Stomach (tissue), 9 donors: Measurements from ENCODE around the gene WDR1. TPM values are rescaled to one million over a fixed set of nuclear protein-coding genes. Genes with fewer than 3 reads are reported as not detected.

Experiments
- DNase-seq, 2 donors: peaks; one replicate each; pipeline versions ENCODE4 v3.0.0 to v3.0.0-alpha.2; 2013 to 2019
- H3K27ac ChIP-seq, 5 donors: fragments of 200-600 bp in 4 of 5; sonication (generic) in 4 of 5; one replicate each; pipeline ENCODE4 v1.5.1; 2013 to 2019; ENCODE audit warnings: mild to moderate bottlenecking in 1 of 5, moderate library complexity in 1 of 5
- H3K27me3 ChIP-seq, 3 donors: fragments of 200-600 bp; sonication (generic); one replicate each; pipeline ENCODE4 v1.5.1; 2017 to 2019; ENCODE audit warnings: mixed run types in 1 of 3
- H3K36me3 ChIP-seq, 4 donors: fragments of 200-600 bp; sonication (generic); 1 replicate in 3 of 4; 2 replicates in 1 of 4; pipeline ENCODE4 v1.5.1; 2016 to 2019
- H3K4me1 ChIP-seq, 4 donors: fragments of 200-600 bp; sonication (generic); one replicate each; pipeline ENCODE4 v1.5.1; 2016 to 2019
- H3K4me3 ChIP-seq, 4 donors: fragments of 200-600 bp; sonication (generic) in 3 of 4; one replicate each; pipeline ENCODE4 v1.5.1; 2016 to 2019; ENCODE audit warnings: mild to moderate bottlenecking in 1 of 4
- H3K9me3 ChIP-seq, 4 donors: fragments of 200-600 bp; sonication (generic); one replicate each; pipeline ENCODE4 v1.5.1; 2016 to 2019
- CTCF ChIP-seq, 7 experiments: fragments of 450-650 bp in 4 of 7; fragments of 200-600 bp in 3 of 7; sonication (generic) in 3 of 7; IDR thresholded peaks; one replicate each; pipeline ENCODE4 v1.5.1; 2016 to 2019; ENCODE audit warnings: antibody characterized with exemption in 7 of 7, control low read depth in 2 of 7, mild to moderate bottlenecking in 1 of 7
- EP300 ChIP-seq: sonication (generic); formaldehyde crosslinking; IDR thresholded peaks from one replicate; pipeline ENCODE4 v1.6.1; 2017; ENCODE audit warnings: antibody characterized with exemption
- POLR2A ChIP-seq, 4 donors: fragments of 450-650 bp; IDR thresholded peaks; one replicate each; pipeline ENCODE4 v1.6.1; 2016; ENCODE audit warnings: antibody characterized with exemption in 4 of 4, control low read depth in 2 of 4, mild to moderate bottlenecking in 1 of 4, moderate library complexity in 1 of 4
- POLR2AphosphoS5 ChIP-seq, 3 donors: sonication (generic); formaldehyde crosslinking; IDR thresholded peaks; one replicate each; pipeline ENCODE4 v1.6.1; 2016; ENCODE audit warnings: antibody characterized with exemption in 3 of 3
- WGBS, 5 donors: extraction: QIAGEN DNeasy Blood & Tissue Kit in 3 of 5; methylation state at CpG; one replicate each; pipeline versions ENCODE4 v1.1.5 to v1.1.7; 2013 to 2018; 5-methylcytosine and 5-hydroxymethylcytosine counted together
- intact Hi-C: fragments of 100-400 bp; cut with DNase I; formaldehyde crosslinking; loops from one replicate; pipeline ENCODE4 v1.15.1; 2023; ENCODE audit warnings: low total_unique reads
- polyA plus RNA-seq, 3 donors: library from polyadenylated mRNA; stranded (reverse); fragments of 200-250 nt; gene quantifications; one replicate each; pipeline ENCODE4 v1.2.3, GENCODE V29; 2013
- total RNA-seq, 5 donors: library from RNA; depleted of rRNA; stranded (reverse); fragments of >200 nt; gene quantifications; one replicate each; pipeline versions ENCODE4 v1.1.0 to v1.2.3, GENCODE V29; 2014 to 2016
- donor health status: healthy with polysubstance abuse.
- donor health status: Bipolar disorder and iron deficiency.
- donor health status: healthy.

The WDR1 gene
- total and polyA plus RNA-seq, 8 donors, result 52.4 to 167 (median 110) TPM

DNA sequence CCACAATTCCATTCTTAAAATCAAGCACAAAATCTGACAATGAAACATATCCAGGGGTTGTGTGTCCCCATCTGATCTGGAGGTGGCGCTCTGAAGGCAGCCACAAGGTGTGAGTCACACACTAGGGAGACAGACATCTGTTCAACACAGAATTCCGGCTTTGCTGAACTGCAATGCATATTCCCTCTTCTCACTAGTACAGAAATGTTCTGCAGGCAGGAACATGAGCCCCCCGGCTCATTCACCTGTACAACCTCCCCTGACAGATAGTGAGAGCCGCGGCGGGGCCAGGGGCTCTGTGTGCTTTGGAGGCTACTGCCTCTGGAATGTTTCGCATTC lies 41.9 kb downstream of the WDR1 start:
- Histone ChIP-seq H3K4me3 (no peak overlapping the region), H3K27ac (no peak overlapping the region), H3K36me3 (peaks cover 62 to 84% (median 77%) of the 10 kb centered on the region in 4 donors), H3K27me3 (no peaks in the 10 kb centered on the region), H3K9me3 (no peaks in the 10 kb centered on the region), H3K4me1 (peaks cover 13 to 23% (median 16%) of the 10 kb centered on the region in 4 donors)
- intact Hi-C loops, result no loop called here
- TF ChIP-seq POLR2AphosphoS5 (IDR thresholded peaks at IDR 0.05), result no peak
- no peak for TF ChIP-seq EP300
- TF ChIP-seq POLR2A (IDR thresholded peaks at IDR 0.05), result no peak
- TF ChIP-seq CTCF (IDR thresholded peaks at IDR 0.05), result no peak
- peak; percentile 2 to 19 for DNase-seq
- WGBS, 5 donors, result 87 to 95% (median 94%) methylated on average over 7 of the region's 7 CpGs

GRCh38 chr4:10074076-10074766 lies 42.4 kb downstream of the WDR1 start:
- H3K4me3 ChIP-seq, result no peak overlapping the region
- H3K27me3 ChIP-seq, result no peaks in the 10 kb centered on the region
- H3K4me1 ChIP-seq, result peaks cover 12 to 19% (median 15%) of the 10 kb centered on the region in 4 donors
- TF ChIP-seq POLR2A (IDR thresholded peaks at IDR 0.05), result no peak
- TF ChIP-seq EP300, result no peak
- TF ChIP-seq CTCF (IDR thresholded peaks at IDR 0.05), result no peak
- no peak for TF ChIP-seq POLR2AphosphoS5 (IDR thresholded peaks at IDR 0.05)
- DNase-seq, result no peak
- H3K36me3 ChIP-seq, result peaks cover 57 to 83% (median 75%) of the 10 kb centered on the region in 4 donors
- H3K27ac ChIP-seq, result no peak overlapping the region
- intact Hi-C loops, result no loop called here
- no peaks in the 10 kb centered on the region for H3K9me3 ChIP-seq
- WGBS, 5 donors, result 86 to 92% (median 92%) methylated on average over 13 of the region's 13 CpGs

- WGBS, 5 donors, result 73 to 77% (median 75%) methylated on average over 7 of the region's 7 CpGs
- H3K9me3 ChIP-seq, result no peaks in the 10 kb centered on the region
- no peak for TF ChIP-seq POLR2AphosphoS5 (IDR thresholded peaks at IDR 0.05)
- no peak for TF ChIP-seq CTCF (IDR thresholded peaks at IDR 0.05)
- no peak for TF ChIP-seq EP300
- no peak for TF ChIP-seq POLR2A (IDR thresholded peaks at IDR 0.05)
- H3K4me1 ChIP-seq, result peaks cover 0 to 3% (median under 1%) of the 10 kb centered on the region in 4 donors
- no peaks in the 10 kb centered on the region for H3K27me3 ChIP-seq
- H3K4me3 ChIP-seq, result no peak overlapping the region
- H3K27ac ChIP-seq, result no peak overlapping the region
- no peak for DNase-seq
- intact Hi-C loops, result no loop called here
- peaks cover 40 to 83% (median 70%) of the 10 kb centered on the region in 4 donors for H3K36me3 ChIP-seq
These were observed 44.1 kb downstream of the WDR1 start for GRCh38 chr4:10072420-10073017.

DNA sequence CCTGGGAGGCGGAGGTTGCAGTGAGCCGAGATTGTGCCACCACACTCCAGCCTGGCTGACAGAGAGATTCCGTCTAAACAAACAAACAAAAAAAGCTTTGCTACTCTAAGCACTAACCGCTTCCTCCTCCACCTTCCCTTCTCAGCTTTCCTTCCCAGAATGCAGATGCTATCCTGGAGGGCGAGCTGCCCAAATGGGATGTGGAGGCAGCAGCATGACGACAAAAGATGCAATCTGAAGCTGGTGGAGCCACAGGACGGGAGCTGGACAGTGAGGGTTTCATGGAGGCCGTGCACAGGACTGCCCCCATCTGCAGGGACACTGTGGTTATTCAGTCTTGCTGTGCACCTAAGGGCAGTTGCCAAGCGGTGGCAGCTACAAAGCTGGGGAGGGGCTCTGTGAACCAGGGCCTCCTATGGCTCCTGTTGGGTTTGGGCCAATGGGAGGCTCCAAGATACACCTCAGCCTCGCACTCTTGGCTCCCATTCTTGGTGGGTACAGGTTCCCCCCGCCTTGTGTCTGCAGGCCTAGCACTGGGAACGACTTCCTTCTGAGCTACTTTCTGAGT lies 47.4 kb downstream of the WDR1 start:
- no peak for DNase-seq
- TF ChIP-seq EP300, result no peak
- no peak for TF ChIP-seq POLR2AphosphoS5 (IDR thresholded peaks at IDR 0.05)
- TF ChIP-seq POLR2A (IDR thresholded peaks at IDR 0.05), result no peak
- TF ChIP-seq CTCF (IDR thresholded peaks at IDR 0.05), result no peak
- H3K27me3 ChIP-seq, result no peaks in the 10 kb centered on the region
- H3K36me3 ChIP-seq, result peaks cover 6 to 76% (median 54%) of the 10 kb centered on the region in 4 donors
- WGBS, 5 donors, result 78 to 91% (median 89%) methylated on average over 11 to 12 of the region's 12 CpGs
- H3K9me3 ChIP-seq, result no peaks in the 10 kb centered on the region
- H3K4me1 ChIP-seq, result peaks cover 0 to under 1% (median 0%) of the 10 kb centered on the region in 4 donors
- H3K27ac ChIP-seq, result no peak overlapping the region
- intact Hi-C loops, result no loop called here
- H3K4me3 ChIP-seq, result no peak overlapping the region
